ENCODE data around the gene SLC35A3.

Gene SLC35A3

GRCh38 chr1:100065183-100065968 lies 95.6 kb downstream of the SLC35A3 start:
- no peak overlapping the region for H2AFZ ChIP-seq (ENCODE audit: low read length)
- TF ChIP-seq EZH2phosphoT487 (IDR thresholded peaks at IDR 0.05; ENCODE audit: borderline replicate concordance) = no peak
- no peak for TF ChIP-seq CTCF (conservative IDR thresholded peaks at IDR 0.05; ENCODE audit: low read length)
- no peak overlapping the region for H3K9ac ChIP-seq (ENCODE audit: low read depth, low read length, poor library complexity, severe bottlenecking)
- peaks cover 88% of the 10 kb centered on the region for H3K36me3 ChIP-seq (ENCODE audit: insufficient read depth, low read length)
- H3F3A ChIP-seq (ENCODE audit: low read depth) = no peaks in the 10 kb centered on the region
- H3K27me3 ChIP-seq (ENCODE audit: insufficient read depth, low read length, poor library complexity, severe bottlenecking) = no peaks in the 10 kb centered on the region
- peaks cover 4% of the 10 kb centered on the region; the same call in 1 of the 2 replicates for H3K79me2 ChIP-seq (ENCODE audit: insufficient read depth, low read length)
- H3K4me2 ChIP-seq (ENCODE audit: low read depth, low read length, poor library complexity, severe bottlenecking) = no peak overlapping the region
- no peaks in the 10 kb centered on the region for H3K9me2 ChIP-seq (replicated peaks; ENCODE audit: low read depth, low read length)
- H3K9me3 ChIP-seq (ENCODE audit: insufficient read depth, low read depth, low read length) = no peaks in the 10 kb centered on the region
- peaks cover 4% of the 10 kb centered on the region for H3K4me1 ChIP-seq (ENCODE audit: insufficient read depth, low read length, poor library complexity, severe bottlenecking)
- H3K4me3 ChIP-seq (ENCODE audit: low read length, poor library complexity, severe bottlenecking) = no peak overlapping the region
- H4K20me1 ChIP-seq (ENCODE audit: insufficient read depth, low read length, poor library complexity, severe bottlenecking) = peaks cover 14% of the 10 kb centered on the region

- Histone ChIP-seq H3K79me2 (ENCODE audit: insufficient read depth, low read length) (0 out of 2 replicates have a peak, but pooled peaks cover 4% of the 10 kb centered on the region), H3K9me2 (replicated peaks; ENCODE audit: low read depth, low read length) (no peaks in the 10 kb centered on the region), H4K20me1 (ENCODE audit: insufficient read depth, low read length, poor library complexity, severe bottlenecking) (peaks cover 14% of the 10 kb centered on the region), H3K4me1 (ENCODE audit: insufficient read depth, low read length, poor library complexity, severe bottlenecking) (peaks cover 4% of the 10 kb centered on the region), H3K4me2 (ENCODE audit: low read depth, low read length, poor library complexity, severe bottlenecking) (no peak overlapping the region), H3K9me3 (ENCODE audit: insufficient read depth, low read depth, low read length) (no peaks in the 10 kb centered on the region), H3K27me3 (ENCODE audit: insufficient read depth, low read length, poor library complexity, severe bottlenecking) (no peaks in the 10 kb centered on the region), H3K36me3 (ENCODE audit: insufficient read depth, low read length) (peaks cover 88% of the 10 kb centered on the region), H2AFZ (ENCODE audit: low read length) (no peak overlapping the region), H3F3A (ENCODE audit: low read depth) (no peaks in the 10 kb centered on the region), H3K9ac (ENCODE audit: low read depth, low read length, poor library complexity, severe bottlenecking) (no peak overlapping the region), H3K4me3 (ENCODE audit: low read length, poor library complexity, severe bottlenecking) (no peak overlapping the region)
- TF ChIP-seq EZH2phosphoT487 (IDR thresholded peaks at IDR 0.05; ENCODE audit: borderline replicate concordance) (no peak), CTCF (conservative IDR thresholded peaks at IDR 0.05; ENCODE audit: low read length) (no peak)
Observed at GRCh38 chr1:100065969-100066227, 96.1 kb downstream of the SLC35A3 start.

GRCh38 chr1:100070201-100070939 lies 100.6 kb downstream of the SLC35A3 start:
- H3K36me3 ChIP-seq (ENCODE audit: insufficient read depth, low read length) = peaks cover 84% of the 10 kb centered on the region
- H3K4me3 ChIP-seq (ENCODE audit: low read length, poor library complexity, severe bottlenecking) = no peak overlapping the region
- no peaks in the 10 kb centered on the region for H3K27me3 ChIP-seq (ENCODE audit: insufficient read depth, low read length, poor library complexity, severe bottlenecking)
- H4K20me1 ChIP-seq (ENCODE audit: insufficient read depth, low read length, poor library complexity, severe bottlenecking) = peaks cover 5% of the 10 kb centered on the region
- TF ChIP-seq CTCF (conservative IDR thresholded peaks at IDR 0.05; ENCODE audit: low read length) (no peak), EZH2phosphoT487 (IDR thresholded peaks at IDR 0.05; ENCODE audit: borderline replicate concordance) (no peak)
- H3K9me2 ChIP-seq (replicated peaks; ENCODE audit: low read depth, low read length) = no peaks in the 10 kb centered on the region
- peaks cover 4% of the 10 kb centered on the region for H3K4me1 ChIP-seq (ENCODE audit: insufficient read depth, low read length, poor library complexity, severe bottlenecking)
- H3F3A ChIP-seq (ENCODE audit: low read depth) = no peaks in the 10 kb centered on the region
- H3K9me3 ChIP-seq (ENCODE audit: insufficient read depth, low read depth, low read length) = no peaks in the 10 kb centered on the region
- H3K4me2 ChIP-seq (ENCODE audit: low read depth, low read length, poor library complexity, severe bottlenecking) = no peak overlapping the region
- H2AFZ ChIP-seq (ENCODE audit: low read length) = no peak overlapping the region
- H3K9ac ChIP-seq (ENCODE audit: low read depth, low read length, poor library complexity, severe bottlenecking) = no peak overlapping the region
- no peaks in the 10 kb centered on the region for H3K79me2 ChIP-seq (ENCODE audit: insufficient read depth, low read length)
